Thoracic aorta (tissue), 2 donors: Measurements from ENCODE around the gene ETNK2. TPM values are rescaled to one million over a fixed set of nuclear protein-coding genes. Genes with fewer than 3 reads are reported as not detected.
A peak's percentile ranks its signal among the peaks of the same experiment; 100 is the strongest.

ENCODE experiments used
- ATAC-seq: fragments of 150-250 bp; one replicate; pipeline ENCODE4 v1.8.0; 2017; ENCODE audit warnings: low read depth; ENCODE audit not compliant: insufficient number of reproducible peaks, low FRiP score
- DNase-seq: peaks from one replicate; pipeline ENCODE4 v3.0.0-alpha.2; 2020; ENCODE audit warnings: low spot score
- H3K27ac ChIP-seq, 2 donors: fragments of 200-600 bp; sonication (generic); 1 replicate in 1 of 2; 2 replicates in 1 of 2; pipeline ENCODE4 v1.5.1; 2016; ENCODE audit warnings: mild to moderate bottlenecking in 2 of 2, moderate library complexity in 2 of 2
- H3K27me3 ChIP-seq: fragments of 200-600 bp; sonication (generic); replicated peaks from 2 replicates; pipeline ENCODE4 v1.6.0; 2016; ENCODE audit warnings: mild to moderate bottlenecking; ENCODE audit not compliant: insufficient read depth
- H3K36me3 ChIP-seq: fragments of 200-600 bp; sonication (generic); one replicate; pipeline ENCODE4 v1.5.1; 2016
- H3K4me1 ChIP-seq, 2 donors: fragments of 200-600 bp; sonication (generic); 1 replicate in 1 of 2; 2 replicates in 1 of 2; pipeline versions ENCODE4 v1.5.1 to v1.6.0; 2016; ENCODE audit warnings: low read depth in 2 of 2, mild to moderate bottlenecking in 1 of 2; ENCODE audit not compliant: control insufficient read depth in 1 of 2
- H3K4me3 ChIP-seq: fragments of 200-600 bp; sonication (generic); 2 replicates; pipeline ENCODE4 v1.5.1; 2016; ENCODE audit warnings: mild to moderate bottlenecking
- H3K9me3 ChIP-seq: fragments of 200-600 bp; sonication (generic); 2 replicates; pipeline ENCODE4 v1.5.1; 2016
- CTCF ChIP-seq: fragments of 200-600 bp; sonication (generic); IDR thresholded peaks from one replicate; pipeline ENCODE4 v1.5.1; 2019; ENCODE audit warnings: antibody characterized with exemption
- total RNA-seq, 2 donors: library from RNA; depleted of rRNA; stranded (reverse); fragments of >200 nt; gene quantifications; one replicate each; pipeline versions ENCODE4 v1.1.0 to v1.2.3, GENCODE V29; 2016

The ETNK2 gene
- total RNA-seq, 2 donors from 2014 or later = 18.0 to 24.5 TPM

DNA sequence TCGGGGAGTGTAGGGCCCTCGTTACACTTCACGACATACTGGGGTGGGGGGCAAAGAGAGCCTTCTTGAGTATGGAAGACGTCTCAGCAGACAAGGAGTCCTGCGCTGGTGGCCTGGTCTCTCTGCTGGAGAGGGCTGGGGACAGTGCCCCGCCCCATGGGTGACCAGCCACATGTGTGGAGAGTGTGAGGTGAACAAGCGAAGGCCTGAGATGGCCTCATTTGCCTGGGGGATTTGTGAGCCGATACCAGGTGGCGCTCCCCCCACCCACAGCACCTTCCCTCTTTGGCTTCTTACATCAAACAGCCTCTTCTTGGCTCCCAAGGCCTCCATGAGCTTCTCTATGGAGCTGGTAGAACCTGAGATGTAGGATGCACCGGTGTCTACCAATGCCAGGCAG is 4.0 kb upstream of the ETNK2 start:
- TF ChIP-seq CTCF = no peak
- ATAC-seq = no peak
- Histone ChIP-seq H3K27me3 (no peaks in the 10 kb centered on the region), H3K4me3 (no peak overlapping the region), H3K27ac (no peak overlapping the region), H3K4me1 (peaks cover 5 to 13% of the 10 kb centered on the region in 2 donors), H3K36me3 (no peaks in the 10 kb centered on the region), H3K9me3 (no peaks in the 10 kb centered on the region)
- DNase-seq = no peak

GRCh38 chr1:204154568-204155255 is 2.9 kb upstream of the ETNK2 start:
- TF ChIP-seq CTCF = no peak
- H3K27ac ChIP-seq = no peak overlapping the region
- DNase-seq (no peak), ATAC-seq (no peak)
- H3K9me3 ChIP-seq = no peaks in the 10 kb centered on the region
- peaks cover 5 to 23% of the 10 kb centered on the region in 2 donors for H3K4me1 ChIP-seq
- H3K27me3 ChIP-seq = no peaks in the 10 kb centered on the region
- no peak overlapping the region for H3K4me3 ChIP-seq
- H3K36me3 ChIP-seq = no peaks in the 10 kb centered on the region

DNA sequence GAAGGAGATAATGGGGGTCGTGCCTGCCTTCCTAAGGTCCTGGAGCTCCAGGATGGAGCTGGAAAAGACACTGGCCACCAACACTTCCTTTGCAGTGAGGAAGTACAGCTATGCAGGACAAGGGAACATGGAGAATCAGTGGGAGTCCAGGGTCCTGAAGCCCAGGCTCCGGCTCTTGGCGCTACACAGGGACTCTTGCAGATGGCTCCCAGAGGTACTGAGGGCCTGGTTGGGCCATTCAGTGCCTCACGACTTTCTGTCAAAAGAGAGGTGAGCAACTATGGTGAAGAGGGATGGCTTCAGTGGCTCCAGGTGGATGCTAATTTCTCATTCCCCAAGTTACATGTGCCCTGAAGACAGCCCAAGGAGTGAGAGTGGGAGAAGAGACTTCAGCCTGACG is 1.8 kb upstream of the ETNK2 start:
- no peak for TF ChIP-seq CTCF
- no peaks in the 10 kb centered on the region for H3K36me3 ChIP-seq
- no peaks in the 10 kb centered on the region for H3K9me3 ChIP-seq
- no peaks in the 10 kb centered on the region for H3K27me3 ChIP-seq
- H3K27ac ChIP-seq = no peak overlapping the region
- DNase-seq = no peak
- H3K4me3 ChIP-seq = no peak overlapping the region
- ATAC-seq = no peak
- peaks cover 5 to 30% of the 10 kb centered on the region in 2 donors for H3K4me1 ChIP-seq

DNA sequence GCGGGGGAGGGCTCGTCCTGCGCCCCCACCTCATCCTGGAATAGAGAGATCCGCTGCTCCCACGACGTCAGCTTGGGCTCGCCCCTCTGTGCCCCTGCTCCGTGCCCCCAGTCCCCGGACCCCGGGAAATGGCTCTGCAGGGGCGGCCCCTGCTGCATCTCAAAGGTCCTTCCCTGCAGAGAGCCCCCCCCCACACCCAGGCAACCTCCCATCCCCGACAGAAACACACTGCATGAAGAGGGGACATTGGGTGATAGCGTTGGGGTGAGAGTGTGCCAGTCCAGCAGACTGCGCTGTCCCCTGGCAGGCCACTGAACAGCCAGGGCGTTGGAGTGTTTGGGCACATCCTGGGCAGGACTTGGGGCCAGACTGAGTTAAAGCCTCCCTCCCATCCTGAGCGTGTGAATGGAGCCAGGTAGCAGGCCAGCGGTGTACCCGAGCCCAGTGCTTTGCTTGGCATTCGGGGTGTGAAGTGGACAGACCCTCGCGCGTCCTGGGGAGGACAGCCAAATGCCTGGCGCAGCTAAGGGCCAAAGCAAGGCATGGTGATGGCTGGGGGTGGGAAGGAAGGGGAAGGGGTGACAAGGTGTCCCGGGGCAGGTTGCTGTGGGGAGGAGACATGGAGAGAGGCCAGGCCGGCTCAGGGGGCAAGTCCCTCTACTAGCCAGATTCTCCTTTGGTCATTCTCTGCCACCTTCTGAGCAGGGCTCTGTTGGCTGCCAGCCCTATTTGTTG is 633 bp upstream of the ETNK2 start:
- no peak for ATAC-seq
- DNase-seq = no peak
- peaks cover 5 to 30% of the 10 kb centered on the region in 2 donors for H3K4me1 ChIP-seq
- H3K36me3 ChIP-seq = no peaks in the 10 kb centered on the region
- H3K4me3 ChIP-seq = peak overlapping the region; percentile 75
- peak overlapping the region; percentile 56 to 63 for H3K27ac ChIP-seq
- no peaks in the 10 kb centered on the region for H3K9me3 ChIP-seq
- no peaks in the 10 kb centered on the region for H3K27me3 ChIP-seq
- no peak for TF ChIP-seq CTCF

DNA sequence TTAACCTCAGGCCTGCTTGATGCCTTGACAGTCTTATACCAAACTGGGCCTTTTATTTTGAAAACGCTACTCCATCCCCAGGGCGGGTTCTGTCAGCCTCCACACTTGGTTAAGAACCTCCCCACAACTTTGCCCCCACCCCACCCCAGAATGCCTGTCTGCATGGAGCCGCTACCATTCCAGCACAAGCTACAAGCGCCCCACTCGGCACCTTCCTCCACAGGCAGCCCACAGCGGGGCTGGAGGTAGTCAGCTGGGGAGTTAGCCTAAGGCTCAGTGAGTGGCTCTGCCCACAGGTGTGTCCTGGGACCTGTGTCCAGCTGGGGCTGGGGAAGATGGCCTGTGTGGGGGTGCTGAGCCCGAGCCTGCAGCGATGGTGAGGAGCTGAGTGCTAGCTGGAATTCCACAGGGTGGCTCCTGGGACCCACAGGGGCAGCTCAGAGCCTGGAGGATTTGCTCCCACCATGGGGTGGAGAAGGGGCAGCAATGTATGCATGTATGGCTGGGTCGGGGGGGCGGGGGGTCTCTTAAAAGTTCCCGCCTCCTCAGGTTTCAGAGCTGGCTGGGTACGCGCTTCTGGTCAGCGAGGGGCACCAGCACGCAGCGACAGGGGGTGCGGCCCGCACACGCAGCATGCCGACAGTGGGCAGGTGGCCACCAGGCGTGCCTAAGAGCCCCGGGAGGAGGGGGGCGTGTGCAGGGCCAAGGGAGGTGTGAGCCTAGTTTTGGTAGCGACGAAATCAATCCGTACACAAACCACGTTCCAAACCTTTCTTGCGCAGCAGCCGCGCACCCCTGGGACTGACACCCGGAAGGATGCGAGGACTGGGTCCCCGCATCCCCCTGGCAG is 917 bp downstream of the ETNK2 start:
- no peaks in the 10 kb centered on the region for H3K27me3 ChIP-seq

More for the DNA sequence above, 917 bp downstream of the ETNK2 start:
- Histone ChIP-seq H3K4me1 (peaks cover 5 to 30% of the 10 kb centered on the region in 2 donors), H3K9me3 (no peaks in the 10 kb centered on the region), H3K4me3 (peak overlapping the region; percentile 75), H3K27ac (peak overlapping the region; percentile 70 to 74), H3K36me3 (peaks cover 7% of the 10 kb centered on the region)
- no peak for DNase-seq
- TF ChIP-seq CTCF = no peak
- no peak for ATAC-seq
